ENCODE data around the gene TBC1D12.
A peak's percentile ranks its signal among the peaks of the same experiment; 100 is the strongest.
"Not testable (repeated sequence)": the region's sequence is repeated elsewhere in the genome, so short reads cannot be mapped to it uniquely, and the experiment has no call there.

Gene TBC1D12

GRCh38 chr10:94521276-94522250 lies 119.2 kb downstream of the TBC1D12 start:
- DNase-seq (ENCODE audit: extremely low read depth, low read depth) = no peak
- TF ChIP-seq, protein P1, sequence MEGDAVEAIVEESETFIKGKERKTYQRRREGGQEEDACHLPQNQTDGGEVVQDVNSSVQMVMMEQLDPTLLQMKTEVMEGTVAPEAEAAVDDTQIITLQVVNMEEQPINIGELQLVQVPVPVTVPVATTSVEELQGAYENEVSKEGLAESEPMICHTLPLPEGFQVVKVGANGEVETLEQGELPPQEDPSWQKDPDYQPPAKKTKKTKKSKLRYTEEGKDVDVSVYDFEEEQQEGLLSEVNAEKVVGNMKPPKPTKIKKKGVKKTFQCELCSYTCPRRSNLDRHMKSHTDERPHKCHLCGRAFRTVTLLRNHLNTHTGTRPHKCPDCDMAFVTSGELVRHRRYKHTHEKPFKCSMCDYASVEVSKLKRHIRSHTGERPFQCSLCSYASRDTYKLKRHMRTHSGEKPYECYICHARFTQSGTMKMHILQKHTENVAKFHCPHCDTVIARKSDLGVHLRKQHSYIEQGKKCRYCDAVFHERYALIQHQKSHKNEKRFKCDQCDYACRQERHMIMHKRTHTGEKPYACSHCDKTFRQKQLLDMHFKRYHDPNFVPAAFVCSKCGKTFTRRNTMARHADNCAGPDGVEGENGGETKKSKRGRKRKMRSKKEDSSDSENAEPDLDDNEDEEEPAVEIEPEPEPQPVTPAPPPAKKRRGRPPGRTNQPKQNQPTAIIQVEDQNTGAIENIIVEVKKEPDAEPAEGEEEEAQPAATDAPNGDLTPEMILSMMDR (IDR thresholded peaks at IDR 0.05; ENCODE audit: low read depth, low read length, missing control alignments) = no peak
- H3K4me3 ChIP-seq (replicated peaks; ENCODE audit: low read depth, low read length) = no peak overlapping the region

DNA sequence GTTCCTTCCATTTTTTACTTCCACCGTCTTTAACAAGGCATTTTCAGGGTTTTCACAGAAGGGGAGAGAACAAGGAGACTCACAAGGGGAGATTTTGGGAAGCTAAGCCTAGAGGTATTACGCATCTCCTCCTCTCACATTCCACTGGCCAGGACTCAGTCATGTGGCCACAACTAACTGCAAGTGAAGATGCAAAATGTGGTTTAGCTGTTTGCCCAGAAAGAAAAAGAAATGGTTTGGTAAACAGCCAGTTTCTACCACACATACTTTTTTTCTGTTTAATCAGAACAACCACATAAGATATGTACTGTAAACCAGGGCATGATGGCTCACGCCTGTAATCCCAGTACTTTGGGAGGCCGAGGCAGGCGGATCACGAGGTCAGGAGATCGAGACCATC lies 121.8 kb downstream of the TBC1D12 start:
- TF ChIP-seq, protein P1 (IDR thresholded peaks at IDR 0.05; ENCODE audit: low read depth, low read length, missing control alignments) = no peak
- no peak overlapping the region for H3K4me3 ChIP-seq (replicated peaks; ENCODE audit: low read depth, low read length)
- no peak for DNase-seq (ENCODE audit: extremely low read depth, low read depth)

- DNase-seq (ENCODE audit: extremely low read depth, low read depth) = no peak
- no peak overlapping the region for H3K4me3 ChIP-seq (replicated peaks; ENCODE audit: low read depth, low read length)
- TF ChIP-seq, protein P1 (IDR thresholded peaks at IDR 0.05; ENCODE audit: low read depth, low read length, missing control alignments) = no peak
Observed at GRCh38 chr10:94524711-94525110, 122.4 kb downstream of the TBC1D12 start.

- DNase-seq (ENCODE audit: extremely low read depth, low read depth); H3K4me3 ChIP-seq (replicated peaks; ENCODE audit: low read depth, low read length): not testable (repeated sequence)
Observed at GRCh38 chr10:94531550-94531949, 129.2 kb downstream of the TBC1D12 start.

DNA sequence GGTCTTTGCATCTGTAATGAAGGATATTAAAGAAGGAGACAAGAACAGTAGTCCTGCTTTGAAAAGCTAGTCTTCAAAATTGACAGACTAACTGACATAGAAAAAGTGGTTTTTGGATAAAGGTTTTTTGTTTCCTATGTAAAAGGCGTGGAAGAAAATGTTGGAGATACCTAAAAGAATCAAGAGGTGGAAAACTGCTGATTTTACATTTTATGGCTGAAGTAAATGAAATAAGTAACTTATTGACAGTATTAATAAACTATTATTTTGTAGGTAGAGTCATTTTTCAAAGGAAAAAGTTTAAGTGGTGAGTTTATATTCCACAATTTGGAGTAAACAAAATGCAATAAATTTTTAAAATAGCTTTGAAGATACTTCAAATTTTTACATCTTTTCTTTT lies 130.7 kb downstream of the TBC1D12 start:
- no peak for DNase-seq (ENCODE audit: extremely low read depth, low read depth)
- TF ChIP-seq, protein P1 (IDR thresholded peaks at IDR 0.05; ENCODE audit: low read depth, low read length, missing control alignments) = no peak
- H3K4me3 ChIP-seq (replicated peaks; ENCODE audit: low read depth, low read length) = no peak overlapping the region

DNA sequence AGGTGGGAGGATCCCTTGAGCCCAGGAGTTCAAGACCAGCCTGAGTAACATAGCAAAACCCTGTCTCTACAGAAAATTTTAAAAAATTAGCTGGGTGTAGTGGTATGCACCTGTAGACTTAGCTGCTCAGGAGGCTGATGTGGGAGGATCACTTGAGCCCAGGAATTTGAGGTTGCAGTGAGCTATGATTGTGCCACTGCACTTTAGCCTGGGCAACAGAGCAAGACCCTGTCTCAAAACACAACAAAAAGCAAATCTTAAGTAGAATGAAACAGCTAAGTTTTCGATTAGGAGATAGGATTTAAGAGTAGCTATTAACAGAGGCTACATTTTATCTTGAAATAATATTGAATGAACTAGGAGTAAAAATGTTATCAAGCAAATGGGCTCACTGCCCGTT lies 139.9 kb downstream of the TBC1D12 start:
- H3K4me3 ChIP-seq (replicated peaks; ENCODE audit: low read depth, low read length); DNase-seq (ENCODE audit: extremely low read depth, low read depth): not testable (repeated sequence)

GRCh38 chr10:94545391-94546048 lies 143.2 kb downstream of the TBC1D12 start, which contains the start of gene HELLS:
Gene HELLS (plus strand): TSS chr10:94545788. CDS start chr10:94545922, 134 bp downstream.
- TF ChIP-seq, protein P1 (IDR thresholded peaks at IDR 0.05; ENCODE audit: low read depth, low read length, missing control alignments) = no peak
- peak; percentile 72 for DNase-seq (ENCODE audit: extremely low read depth, low read depth)
- peak within 1 kb of the TSS; percentile 73 for H3K4me3 ChIP-seq (replicated peaks; ENCODE audit: low read depth, low read length)

Measured in HFF-Myc (cell line).